ENCODE data around the gene BCAR3.
A peak's percentile ranks its signal among the peaks of the same experiment; 100 is the strongest.

Gene BCAR3

GRCh38 chr1:93542398-93542797 lies 139.2 kb downstream of the BCAR3 start:
- no peak overlapping the region for H3K27ac ChIP-seq (ENCODE audit: extremely low read depth, low read depth, low read length)
- CTCF ChIA-PET: interaction anchor here (0.6 kb wide), 1 partner anchor 47 kb away, joined by 4 read pairs; no protein-coding TSS in a partner anchor
- no peak overlapping the region for H3K4me3 ChIP-seq (ENCODE audit: low read depth, low read length)
- H3K36me3 ChIP-seq (ENCODE audit: control insufficient read depth in 2 of 2, insufficient read depth in 1 of 2, low read length in 2 of 2): peaks cover 0 to 1% of the 10 kb centered on the region in 2 experiments; a peak in 2 of 3 replicates
- TF ChIP-seq PRDM2 (tag by site-specific recombination; IDR thresholded peaks at IDR 0.05; ENCODE audit: borderline replicate concordance): no peak
- no peak for TF ChIP-seq KLF7 (tag by site-specific recombination; IDR thresholded peaks at IDR 0.05; ENCODE audit: borderline replicate concordance)
- TF ChIP-seq SP7 (tag by site-specific recombination; IDR thresholded peaks at IDR 0.05): 0 out of 2 replicates have a peak, but pooled peaks have one; percentile 32
- TF ChIP-seq ZFHX2 (tag by site-specific recombination; conservative IDR thresholded peaks at IDR 0.05): no peak
- TF ChIP-seq TCF7L2 (IDR thresholded peaks at IDR 0.05; ENCODE audit: borderline replicate concordance, low read depth, low read length): no peak
- POLR2A ChIA-PET: interaction anchor here (0.6 to 1.1 kb wide), 3 partner anchors 11 to 305 kb away, joined by 4 to 5 read pairs (median 4); no protein-coding TSS in a partner anchor
- peaks cover 4% of the 10 kb centered on the region for H3K4me1 ChIP-seq (ENCODE audit: control insufficient read depth, insufficient read depth, low read length)
- H3K9me3 ChIP-seq (ENCODE audit: control insufficient read depth, insufficient read depth, low read depth, low read length): no peaks in the 10 kb centered on the region

DNA sequence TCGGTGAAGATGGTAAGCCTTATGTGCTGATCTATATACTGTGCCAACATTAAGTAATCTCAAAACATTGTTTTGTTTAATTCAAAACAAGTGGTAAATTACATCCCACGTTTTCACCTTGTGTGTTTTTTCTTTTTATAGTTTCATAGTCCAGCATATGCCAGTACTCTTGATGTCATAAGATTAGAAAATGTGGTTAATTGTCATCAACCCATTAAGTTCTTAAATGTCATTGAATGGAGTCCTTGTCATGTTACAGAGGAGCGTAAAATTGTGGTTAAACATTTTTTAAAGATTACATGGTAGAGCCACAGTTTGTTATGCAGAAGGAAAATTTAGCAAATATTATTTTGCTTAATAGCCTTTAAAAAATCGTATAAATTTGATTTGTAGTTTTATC lies 140.6 kb downstream of the BCAR3 start:
- H3K4me3 ChIP-seq (ENCODE audit: low read depth, low read length): no peak overlapping the region
- POLR2A ChIA-PET: no interaction called here
- CTCF ChIA-PET: no interaction called here
- no peaks in the 10 kb centered on the region for H3K9me3 ChIP-seq (ENCODE audit: control insufficient read depth, insufficient read depth, low read depth, low read length)
- H3K36me3 ChIP-seq (ENCODE audit: control insufficient read depth in 2 of 2, insufficient read depth in 1 of 2, low read length in 2 of 2): no peaks in the 10 kb centered on the region; a peak in 1 of 3 replicates
- no peak overlapping the region for H3K27ac ChIP-seq (ENCODE audit: extremely low read depth, low read depth, low read length)
- peaks cover 4% of the 10 kb centered on the region for H3K4me1 ChIP-seq (ENCODE audit: control insufficient read depth, insufficient read depth, low read length)
- no peak for TF ChIP-seq ZNF26 (tag by site-specific recombination; IDR thresholded peaks at IDR 0.05)
- TF ChIP-seq ZNF560 (tag by site-specific recombination; IDR thresholded peaks at IDR 0.05; ENCODE audit: borderline replicate concordance): no peak
- 0 out of 2 replicates have a peak, but pooled peaks have one; percentile 37 for TF ChIP-seq OSR2 (tag by site-specific recombination; IDR thresholded peaks at IDR 0.05)
- no peak for TF ChIP-seq ZNF416 (tag by site-specific recombination; IDR thresholded peaks at IDR 0.05)
- TF ChIP-seq ZFP69B (tag by site-specific recombination; IDR thresholded peaks at IDR 0.05): no peak
- TF ChIP-seq ZNF600 (tag by site-specific recombination; IDR thresholded peaks at IDR 0.05): no peak
- peak; percentile 50 for TF ChIP-seq SP7 (tag by site-specific recombination; IDR thresholded peaks at IDR 0.05)
- TF ChIP-seq ZNF629 (tag by site-specific recombination; IDR thresholded peaks at IDR 0.05): peak; percentile 55
- no peak for TF ChIP-seq ZNF221 (tag by site-specific recombination; IDR thresholded peaks at IDR 0.05; ENCODE audit: borderline replicate concordance)
- TF ChIP-seq ZNF280D (tag by site-specific recombination; IDR thresholded peaks at IDR 0.05): no peak
- TF ChIP-seq SP3 (tag by site-specific recombination; IDR thresholded peaks at IDR 0.05): 0 out of 2 replicates have a peak, but pooled peaks have one; percentile 12
- TF ChIP-seq, protein P1, sequence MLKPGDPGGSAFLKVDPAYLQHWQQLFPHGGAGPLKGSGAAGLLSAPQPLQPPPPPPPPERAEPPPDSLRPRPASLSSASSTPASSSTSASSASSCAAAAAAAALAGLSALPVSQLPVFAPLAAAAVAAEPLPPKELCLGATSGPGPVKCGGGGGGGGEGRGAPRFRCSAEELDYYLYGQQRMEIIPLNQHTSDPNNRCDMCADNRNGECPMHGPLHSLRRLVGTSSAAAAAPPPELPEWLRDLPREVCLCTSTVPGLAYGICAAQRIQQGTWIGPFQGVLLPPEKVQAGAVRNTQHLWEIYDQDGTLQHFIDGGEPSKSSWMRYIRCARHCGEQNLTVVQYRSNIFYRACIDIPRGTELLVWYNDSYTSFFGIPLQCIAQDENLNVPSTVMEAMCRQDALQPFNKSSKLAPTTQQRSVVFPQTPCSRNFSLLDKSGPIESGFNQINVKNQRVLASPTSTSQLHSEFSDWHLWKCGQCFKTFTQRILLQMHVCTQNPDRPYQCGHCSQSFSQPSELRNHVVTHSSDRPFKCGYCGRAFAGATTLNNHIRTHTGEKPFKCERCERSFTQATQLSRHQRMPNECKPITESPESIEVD (tag by site-specific recombination; IDR thresholded peaks at IDR 0.05): peak; percentile 90
- TF ChIP-seq ZNF157 (tag by site-specific recombination; IDR thresholded peaks at IDR 0.05): no peak
- TF ChIP-seq, protein P2, sequence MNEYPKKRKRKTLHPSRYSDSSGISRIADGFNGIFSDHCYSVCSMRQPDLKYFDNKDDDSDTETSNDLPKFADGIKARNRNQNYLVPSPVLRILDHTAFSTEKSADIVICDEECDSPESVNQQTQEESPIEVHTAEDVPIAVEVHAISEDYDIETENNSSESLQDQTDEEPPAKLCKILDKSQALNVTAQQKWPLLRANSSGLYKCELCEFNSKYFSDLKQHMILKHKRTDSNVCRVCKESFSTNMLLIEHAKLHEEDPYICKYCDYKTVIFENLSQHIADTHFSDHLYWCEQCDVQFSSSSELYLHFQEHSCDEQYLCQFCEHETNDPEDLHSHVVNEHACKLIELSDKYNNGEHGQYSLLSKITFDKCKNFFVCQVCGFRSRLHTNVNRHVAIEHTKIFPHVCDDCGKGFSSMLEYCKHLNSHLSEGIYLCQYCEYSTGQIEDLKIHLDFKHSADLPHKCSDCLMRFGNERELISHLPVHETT (tag by site-specific recombination; IDR thresholded peaks at IDR 0.05): no peak
- no peak for TF ChIP-seq GLI4 (tag by site-specific recombination; IDR thresholded peaks at IDR 0.05)
- no peak for TF ChIP-seq ZNF302 (tag by site-specific recombination; IDR thresholded peaks at IDR 0.05; ENCODE audit: low read depth)
- TF ChIP-seq ZBTB17 (tag by site-specific recombination; IDR thresholded peaks at IDR 0.05): peak; percentile 46; the same call in 1 of the 2 replicates
